Measurements from ENCODE around the gene FCMR.

FCMR gene

GRCh38 chr1:206901944-206902343 lies 19.8 kb downstream of the FCMR start:
- no peak overlapping the region for H3K4me3 Mint-ChIP-seq
- H3K27me3 Mint-ChIP-seq: no peaks in the 10 kb centered on the region
- H3K36me3 Mint-ChIP-seq: peaks cover 29% of the 10 kb centered on the region
- H3K9me3 Mint-ChIP-seq: no peaks in the 10 kb centered on the region
- peaks cover 91% of the 10 kb centered on the region for H3K4me1 Mint-ChIP-seq
- H3K27ac Mint-ChIP-seq: no peak overlapping the region

DNA sequence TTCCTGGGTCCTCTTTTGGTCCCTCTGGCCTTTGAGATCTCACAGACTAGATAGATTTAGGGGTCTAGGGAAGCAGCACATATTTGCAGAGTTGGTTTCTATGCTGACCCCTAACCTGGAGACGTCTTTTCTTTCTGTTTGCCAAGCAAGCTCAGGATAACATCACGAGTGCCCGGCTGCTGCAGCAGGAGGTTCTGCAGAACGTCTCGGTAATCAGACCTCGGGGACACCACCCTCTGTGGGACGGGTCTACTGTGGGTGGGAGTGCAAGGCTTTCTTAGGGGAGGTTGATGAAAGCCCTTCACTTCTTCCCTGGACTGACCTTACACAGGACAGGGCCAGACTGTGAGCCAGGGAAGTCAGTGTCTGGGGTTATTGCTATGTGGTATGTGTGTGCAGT lies 21.6 kb downstream of the FCMR start:
- peaks cover 22% of the 10 kb centered on the region for H3K36me3 Mint-ChIP-seq
- H3K4me1 Mint-ChIP-seq: peaks cover 88% of the 10 kb centered on the region
- no peaks in the 10 kb centered on the region for H3K27me3 Mint-ChIP-seq
- no peak overlapping the region for H3K4me3 Mint-ChIP-seq
- H3K9me3 Mint-ChIP-seq: no peaks in the 10 kb centered on the region
- peak overlapping the region; percentile 82 for H3K27ac Mint-ChIP-seq

DNA sequence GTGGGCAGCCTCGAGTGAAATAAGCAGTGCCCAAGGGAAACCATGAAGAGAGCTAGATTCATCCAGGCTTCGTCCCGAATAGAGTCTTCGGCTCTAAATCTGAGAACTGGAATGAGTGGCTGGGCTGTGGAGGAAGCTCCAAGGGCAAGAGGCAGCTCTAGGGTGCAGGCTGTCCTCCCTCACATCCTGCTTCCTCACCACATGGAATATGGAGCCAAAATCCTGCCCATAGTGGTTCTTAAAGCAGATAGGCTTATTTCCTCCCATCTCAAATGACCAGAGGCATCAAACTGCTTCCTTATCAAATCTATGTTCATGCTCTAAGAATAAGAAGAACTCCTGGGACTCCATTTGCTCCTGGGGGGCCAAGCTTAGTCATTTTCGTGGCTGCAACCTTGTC lies 22.0 kb downstream of the FCMR start:
- peaks cover 84% of the 10 kb centered on the region for H3K4me1 Mint-ChIP-seq
- H3K9me3 Mint-ChIP-seq: no peaks in the 10 kb centered on the region
- H3K4me3 Mint-ChIP-seq: no peak overlapping the region

GRCh38 chr1:206898915-206899431 lies 22.8 kb downstream of the FCMR start:
- Mint-ChIP-seq H3K27ac (peak overlapping the region; percentile 87), H3K4me3 (peak overlapping the region; percentile 20), H3K36me3 (peaks cover 14% of the 10 kb centered on the region), H3K9me3 (no peaks in the 10 kb centered on the region), H3K4me1 (peaks cover 82% of the 10 kb centered on the region), H3K27me3 (no peaks in the 10 kb centered on the region)

More for the DNA sequence above, 22.0 kb downstream of the FCMR start:
- H3K27ac Mint-ChIP-seq: no peak overlapping the region
- no peaks in the 10 kb centered on the region for H3K27me3 Mint-ChIP-seq
- peaks cover 18% of the 10 kb centered on the region for H3K36me3 Mint-ChIP-seq

DNA sequence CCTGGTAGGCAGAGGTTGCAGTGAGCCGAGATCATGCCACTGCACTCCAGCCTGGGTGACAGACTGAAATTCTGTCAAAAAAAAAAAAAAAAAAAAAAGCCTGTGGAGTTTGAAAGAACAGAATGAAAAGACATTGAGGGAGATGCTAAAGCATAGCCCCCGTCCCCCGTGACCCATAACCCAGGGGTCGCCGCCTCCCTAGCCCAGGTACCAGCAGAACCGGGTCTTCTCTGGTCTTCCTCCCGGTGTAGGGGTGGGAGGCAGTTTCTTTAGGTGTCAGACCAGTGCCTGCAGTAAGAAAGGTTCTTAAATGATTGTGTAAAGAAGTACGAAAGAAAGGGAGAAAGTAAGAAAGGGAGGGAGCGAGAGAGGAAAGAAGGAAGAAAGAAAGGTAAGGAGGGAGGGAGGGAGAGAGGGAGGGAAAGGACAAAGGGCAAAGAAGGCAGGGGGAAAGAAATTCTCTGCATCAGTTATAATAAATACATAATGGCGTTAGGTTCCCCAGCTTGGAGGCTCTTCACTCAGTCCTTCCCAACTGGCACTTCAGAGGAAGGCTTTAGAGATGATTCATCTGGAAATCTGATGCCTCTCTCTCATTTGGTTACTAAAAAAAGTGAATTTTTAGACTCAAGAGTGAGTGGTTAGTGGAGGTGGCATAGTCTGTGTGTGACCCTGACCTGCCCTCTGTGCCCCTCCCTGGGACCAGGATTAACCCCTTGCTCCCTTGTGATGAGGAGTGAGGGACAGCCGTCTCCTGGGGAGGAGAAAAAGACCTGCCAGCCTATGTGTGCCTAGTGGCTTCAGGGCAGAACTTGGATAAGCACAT lies 23.4 kb downstream of the FCMR start:
- Mint-ChIP-seq H3K4me1 (peaks cover 80% of the 10 kb centered on the region), H3K9me3 (no peaks in the 10 kb centered on the region), H3K27me3 (no peaks in the 10 kb centered on the region), H3K36me3 (peaks cover 7% of the 10 kb centered on the region), H3K4me3 (peak overlapping the region; percentile 20), H3K27ac (peak overlapping the region; percentile 87)

GRCh38 chr1:206897175-206897574 lies 24.6 kb downstream of the FCMR start, which contains the start of gene IL24:
TSS of gene IL24 (plus strand) at chr1:206897443. CDS start at chr1:206897833, 390 bp downstream.
- peaks cover 4% of the 10 kb centered on the region for H3K36me3 Mint-ChIP-seq
- H3K4me1 Mint-ChIP-seq: peaks cover 76% of the 10 kb centered on the region
- H3K9me3 Mint-ChIP-seq: no peaks in the 10 kb centered on the region
- no peaks in the 10 kb centered on the region for H3K27me3 Mint-ChIP-seq
- peak within 1 kb of the TSS; percentile 86 for H3K27ac Mint-ChIP-seq
- peak within 1 kb of the TSS; percentile 70 for H3K4me3 Mint-ChIP-seq

DNA sequence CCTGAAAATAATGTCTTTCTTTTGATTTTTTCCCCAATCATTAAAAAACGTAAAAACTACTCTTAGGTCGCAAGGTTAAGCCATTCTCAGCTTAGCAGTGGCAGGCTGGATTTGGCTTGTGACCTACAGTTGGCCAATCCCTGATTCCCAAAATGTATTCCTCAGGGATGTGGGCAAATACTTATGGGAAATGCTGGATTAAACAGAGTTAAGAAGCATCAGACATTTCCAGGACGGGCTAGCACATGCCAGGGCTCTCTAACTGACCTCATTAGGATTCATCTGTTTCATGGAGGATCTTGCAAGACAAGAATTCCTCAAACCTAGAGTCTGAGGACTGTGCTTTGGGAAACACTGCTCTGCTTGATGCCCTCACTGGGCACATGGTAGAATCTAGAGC lies 25.5 kb downstream of the FCMR start:
- H3K4me3 Mint-ChIP-seq: no peak overlapping the region
- H3K9me3 Mint-ChIP-seq: no peaks in the 10 kb centered on the region
- peak overlapping the region; percentile 30 for H3K27ac Mint-ChIP-seq
- H3K4me1 Mint-ChIP-seq: peaks cover 75% of the 10 kb centered on the region
- H3K36me3 Mint-ChIP-seq: peaks cover 4% of the 10 kb centered on the region
- H3K27me3 Mint-ChIP-seq: no peaks in the 10 kb centered on the region

DNA sequence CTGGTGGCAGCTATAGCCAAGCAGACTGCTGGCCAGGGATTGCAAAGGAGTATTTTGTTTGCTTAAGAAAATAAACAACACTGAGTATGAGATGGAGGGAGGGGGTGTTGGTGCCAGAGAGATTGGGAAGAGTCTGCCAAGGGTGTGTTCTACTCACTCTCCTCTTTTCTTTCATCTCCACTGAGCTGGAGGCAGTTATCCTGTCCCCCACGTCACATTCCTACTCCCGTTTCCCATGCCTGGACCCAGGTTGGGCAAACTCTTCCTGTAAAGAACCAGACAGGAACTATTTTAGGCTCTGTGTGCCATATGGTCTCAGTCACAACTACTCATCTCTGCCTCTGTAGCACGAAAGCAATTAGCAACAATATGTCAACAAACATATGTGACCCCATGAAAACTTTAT lies 25.9 kb downstream of the FCMR start:
- H3K27ac Mint-ChIP-seq: peak overlapping the region; percentile 71
- peaks cover 4% of the 10 kb centered on the region for H3K36me3 Mint-ChIP-seq
- no peak overlapping the region for H3K4me3 Mint-ChIP-seq
- no peaks in the 10 kb centered on the region for H3K9me3 Mint-ChIP-seq
- peaks cover 75% of the 10 kb centered on the region for H3K4me1 Mint-ChIP-seq
- H3K27me3 Mint-ChIP-seq: no peaks in the 10 kb centered on the region

DNA sequence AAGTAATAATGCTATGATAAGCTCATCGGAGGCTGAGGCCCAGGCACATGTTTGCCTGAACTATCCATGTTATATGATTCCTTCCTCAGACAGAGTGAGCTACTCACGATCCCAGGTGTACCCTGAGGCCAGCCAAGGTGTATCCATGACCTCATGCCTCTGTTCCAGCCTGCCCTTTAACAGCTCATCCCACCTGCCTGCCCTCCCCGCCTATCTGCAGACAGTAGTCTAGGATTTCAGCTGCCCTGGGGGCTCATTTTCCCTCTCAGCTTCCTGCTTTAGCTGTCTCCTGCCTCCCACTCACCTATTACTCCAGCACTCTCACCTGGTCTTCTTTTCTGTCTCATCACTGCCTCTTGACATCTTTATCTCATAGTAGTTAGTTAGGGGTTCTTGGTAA lies 26.4 kb downstream of the FCMR start:
- Mint-ChIP-seq H3K27me3 (no peaks in the 10 kb centered on the region), H3K4me3 (no peak overlapping the region), H3K27ac (peak overlapping the region; percentile 70), H3K4me1 (peaks cover 75% of the 10 kb centered on the region), H3K9me3 (no peaks in the 10 kb centered on the region), H3K36me3 (peaks cover 3% of the 10 kb centered on the region)

DNA sequence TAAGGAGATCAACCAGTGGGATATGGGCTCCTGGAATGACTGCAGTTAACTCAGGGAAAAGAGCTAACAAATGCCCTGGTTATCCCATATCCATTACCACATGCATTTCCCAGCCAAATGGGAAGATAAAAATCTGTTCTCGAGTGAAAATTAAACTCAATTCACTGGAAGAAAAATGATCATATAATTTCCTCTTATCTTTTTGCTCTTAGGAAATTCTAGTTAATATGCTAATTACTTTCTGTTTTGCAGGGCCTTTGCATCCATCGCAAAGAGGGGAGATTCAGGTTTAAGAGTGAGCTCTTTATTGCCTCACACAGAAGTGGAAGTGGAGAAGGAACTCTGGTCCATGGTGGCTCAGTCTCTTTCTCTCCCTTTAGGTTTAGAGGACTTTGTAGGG lies 28.4 kb downstream of the FCMR start:
- H3K4me3 Mint-ChIP-seq: no peak overlapping the region
- no peaks in the 10 kb centered on the region for H3K9me3 Mint-ChIP-seq
- H3K27me3 Mint-ChIP-seq: no peaks in the 10 kb centered on the region

DNA sequence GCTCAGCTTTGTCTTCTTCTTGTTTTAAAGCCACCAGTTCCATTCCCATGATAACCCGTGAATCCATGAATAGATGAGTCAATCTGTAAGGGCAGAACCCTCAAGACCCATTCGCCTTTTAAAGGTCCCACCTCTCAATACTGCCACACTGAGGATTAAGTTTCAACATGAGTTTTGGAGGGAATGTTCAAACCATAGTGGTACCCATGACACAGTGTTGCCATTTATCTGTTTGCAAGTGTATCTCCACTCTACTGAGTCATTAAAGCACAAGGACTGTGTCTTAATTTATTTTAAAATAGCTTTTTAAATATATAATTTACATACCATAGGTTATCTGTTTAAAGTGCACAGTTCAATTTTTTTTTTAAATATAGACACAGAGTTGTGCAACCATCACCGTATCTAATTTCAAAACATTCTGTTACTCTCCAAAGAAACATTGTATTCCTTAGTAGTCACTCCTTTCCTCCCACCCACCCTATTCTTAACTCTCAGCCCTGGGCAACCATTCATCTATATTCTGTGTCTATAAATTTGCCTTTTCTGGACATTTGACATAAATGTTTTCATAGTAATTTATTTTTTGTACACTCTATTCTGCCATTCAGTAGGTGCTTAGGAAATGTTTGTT lies 29.3 kb downstream of the FCMR start:
- peaks cover 70% of the 10 kb centered on the region for H3K4me1 Mint-ChIP-seq
- H3K27ac Mint-ChIP-seq: no peak overlapping the region
- no peak overlapping the region for H3K4me3 Mint-ChIP-seq
- H3K36me3 Mint-ChIP-seq: peaks cover 3% of the 10 kb centered on the region
- no peaks in the 10 kb centered on the region for H3K27me3 Mint-ChIP-seq
- H3K9me3 Mint-ChIP-seq: no peaks in the 10 kb centered on the region

More for the DNA sequence above, 28.4 kb downstream of the FCMR start:
- Mint-ChIP-seq H3K36me3 (peaks cover 3% of the 10 kb centered on the region), H3K4me1 (peaks cover 73% of the 10 kb centered on the region), H3K27ac (no peak overlapping the region)

GRCh38 chr1:206891412-206891811 lies 30.3 kb downstream of the FCMR start:
- peaks cover 59% of the 10 kb centered on the region for H3K4me1 Mint-ChIP-seq
- H3K27ac Mint-ChIP-seq: peak overlapping the region; percentile 53
- peak overlapping the region; percentile 19 for H3K4me3 Mint-ChIP-seq
- no peaks in the 10 kb centered on the region for H3K27me3 Mint-ChIP-seq
- H3K36me3 Mint-ChIP-seq: peaks cover 3% of the 10 kb centered on the region
- H3K9me3 Mint-ChIP-seq: no peaks in the 10 kb centered on the region

GRCh38 chr1:206890125-206891060 lies 31.3 kb downstream of the FCMR start:
- peaks cover 3% of the 10 kb centered on the region for H3K36me3 Mint-ChIP-seq

GRCh38 chr1:206887701-206888100 lies 34.0 kb downstream of the FCMR start:
- H3K9me3 Mint-ChIP-seq: no peaks in the 10 kb centered on the region
- H3K4me1 Mint-ChIP-seq: peaks cover 34% of the 10 kb centered on the region
- no peak overlapping the region for H3K27ac Mint-ChIP-seq
- no peaks in the 10 kb centered on the region for H3K27me3 Mint-ChIP-seq
- H3K36me3 Mint-ChIP-seq: peaks cover 2% of the 10 kb centered on the region
- no peak overlapping the region for H3K4me3 Mint-ChIP-seq

More at GRCh38 chr1:206890125-206891060, 31.3 kb downstream of the FCMR start:
- peaks cover 51% of the 10 kb centered on the region for H3K4me1 Mint-ChIP-seq
- no peaks in the 10 kb centered on the region for H3K27me3 Mint-ChIP-seq
- H3K9me3 Mint-ChIP-seq: no peaks in the 10 kb centered on the region
- H3K4me3 Mint-ChIP-seq: peak overlapping the region; percentile 19
- H3K27ac Mint-ChIP-seq: no peak overlapping the region

- no peak overlapping the region for H3K27ac Mint-ChIP-seq
- H3K27me3 Mint-ChIP-seq: no peaks in the 10 kb centered on the region
- peaks cover 2% of the 10 kb centered on the region for H3K36me3 Mint-ChIP-seq
- no peaks in the 10 kb centered on the region for H3K9me3 Mint-ChIP-seq
- H3K4me3 Mint-ChIP-seq: no peak overlapping the region
- peaks cover 32% of the 10 kb centered on the region for H3K4me1 Mint-ChIP-seq
These were observed 34.9 kb downstream of the FCMR start for GRCh38 chr1:206886831-206887230.
